TTC549 (cell line): ENCODE measurements around the gene DNAH9.

Experiments
- FAIRE-seq: peaks from 2 replicates; lab custom pipeline; 2012; peaks lifted over from hg19 to GRCh38; lab: Jason Lieb, UNC

Gene DNAH9

DNA sequence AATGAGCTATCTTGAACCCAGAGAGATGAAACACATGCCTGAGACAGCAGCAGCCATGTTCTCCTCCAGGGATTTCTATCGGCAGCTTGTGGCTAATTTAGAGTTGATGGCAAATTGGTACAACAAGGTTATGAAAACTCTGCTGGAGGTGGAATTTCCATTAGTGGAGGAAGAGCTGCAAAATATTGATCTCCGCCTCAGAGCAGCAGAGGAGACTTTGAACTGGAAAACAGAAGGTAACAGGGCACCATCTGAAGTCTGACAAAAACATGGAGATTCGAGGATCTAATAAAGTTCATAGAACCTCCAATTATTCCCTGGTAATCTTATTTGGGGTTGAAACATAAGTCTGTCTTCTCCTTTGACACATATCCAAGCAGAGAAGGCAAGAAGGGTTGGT is 52.8 kb downstream of the DNAH9 start:
- FAIRE-seq, result no peak

GRCh38 chr17:11668618-11669017 is 70.3 kb downstream of the DNAH9 start:
- FAIRE-seq, result no peak

- no peak for FAIRE-seq
Observed at GRCh38 chr17:11671126-11671525, 72.9 kb downstream of the DNAH9 start.

DNA sequence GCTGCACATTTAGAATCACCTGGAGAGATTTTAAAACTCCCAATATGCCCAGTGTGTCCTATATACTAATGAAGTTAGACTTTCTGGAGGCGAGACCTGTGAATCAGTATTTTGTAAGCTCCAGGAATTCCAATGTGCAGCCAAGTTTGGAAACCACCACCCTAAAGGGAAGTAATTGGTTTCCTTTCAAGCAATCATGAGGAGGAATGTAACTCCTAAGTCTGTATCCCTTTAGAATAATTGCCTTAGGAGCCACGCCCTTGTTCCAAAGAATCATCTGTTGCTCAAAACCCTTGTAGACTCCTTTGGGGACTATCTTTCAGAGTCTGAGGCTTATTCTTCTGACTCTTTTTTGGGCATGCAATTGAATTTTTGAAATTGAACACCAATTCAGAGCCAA is 84.4 kb downstream of the DNAH9 start:
- no peak for FAIRE-seq

DNA sequence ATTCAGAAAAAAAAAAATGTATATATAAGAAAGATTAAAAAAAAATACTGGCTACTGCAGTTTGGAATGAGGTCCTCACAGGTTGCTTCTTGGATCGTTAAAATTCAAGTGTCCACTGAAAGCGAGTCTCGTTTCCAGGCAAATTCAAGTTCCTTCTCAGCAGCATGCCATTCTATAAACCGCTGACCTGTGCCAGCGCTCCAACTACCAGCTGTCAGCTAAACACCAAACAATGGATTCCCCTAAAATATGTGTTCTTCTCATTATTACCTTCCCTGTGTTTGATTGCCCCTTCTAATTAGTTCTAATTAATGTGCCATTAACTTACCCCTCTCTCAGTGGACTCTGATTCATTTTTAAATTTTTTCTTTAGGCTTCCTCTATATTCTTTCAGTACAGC is 92.4 kb downstream of the DNAH9 start:
- no peak for FAIRE-seq

GRCh38 chr17:11692688-11693087 is 94.4 kb downstream of the DNAH9 start:
- no peak for FAIRE-seq

GRCh38 chr17:11693284-11693683 is 95.0 kb downstream of the DNAH9 start:
- FAIRE-seq, result no peak

DNA sequence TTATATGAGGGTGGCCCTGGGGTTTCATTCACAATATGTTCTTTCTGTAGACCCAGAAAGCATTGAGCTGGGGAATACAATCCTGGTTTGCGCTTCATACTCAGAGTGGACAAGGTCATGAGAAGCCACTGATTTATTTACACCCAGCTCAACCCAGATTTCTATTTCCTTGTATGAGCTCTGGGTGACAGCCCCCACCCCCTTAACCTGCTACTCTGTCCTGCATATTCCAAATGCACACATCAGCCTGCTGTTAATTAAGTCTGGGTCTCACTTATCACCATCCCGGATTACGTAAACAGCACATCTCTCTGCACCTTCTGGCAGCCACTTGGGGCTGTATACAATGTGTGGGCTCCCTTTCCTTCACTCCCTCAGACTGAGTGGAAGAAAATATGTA is 102.4 kb downstream of the DNAH9 start:
- no peak for FAIRE-seq

DNA sequence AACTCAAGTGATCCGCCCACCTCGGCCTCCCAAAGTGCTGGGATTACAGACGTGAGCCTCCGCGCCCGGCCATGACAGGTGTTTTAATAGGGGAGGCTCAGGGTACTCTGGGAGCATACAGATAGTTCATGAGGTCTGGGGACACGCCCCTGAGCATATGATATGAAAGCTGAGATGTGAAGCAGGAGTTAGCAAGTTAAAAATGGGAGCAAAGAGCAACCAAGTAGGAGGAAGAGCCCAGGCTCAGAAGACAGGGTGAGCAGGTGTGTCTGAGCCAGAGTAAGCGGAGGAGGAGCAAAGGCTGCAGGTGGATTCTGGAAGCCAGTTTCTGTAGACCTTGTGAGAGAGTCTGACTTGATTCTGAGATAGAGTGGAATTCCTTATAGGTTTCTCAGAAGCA is 103.6 kb downstream of the DNAH9 start:
- no peak for FAIRE-seq

- no peak for FAIRE-seq
Observed at GRCh38 chr17:11704041-11704440, 105.8 kb downstream of the DNAH9 start.

DNA sequence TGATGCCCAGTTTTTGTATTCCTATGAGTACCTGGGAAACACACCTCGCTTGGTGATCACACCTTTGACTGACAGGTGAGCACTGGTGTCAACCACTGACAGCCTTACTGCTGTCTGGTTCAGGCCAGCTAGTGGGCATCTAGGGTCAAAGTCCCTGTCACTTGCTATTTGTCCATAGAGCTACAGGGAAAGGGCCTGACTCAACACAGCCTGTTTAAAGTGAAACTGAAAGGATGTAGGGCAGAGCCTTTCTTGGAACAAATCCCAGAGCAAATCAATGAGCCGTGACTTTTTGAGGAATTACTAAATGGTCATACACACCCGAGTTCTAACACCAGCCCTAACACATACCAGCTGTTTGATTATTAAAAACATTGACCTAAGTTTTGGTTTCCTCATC is 106.8 kb downstream of the DNAH9 start:
- no peak for FAIRE-seq

- no peak for FAIRE-seq
Observed at GRCh38 chr17:11707586-11707985, 109.3 kb downstream of the DNAH9 start.

DNA sequence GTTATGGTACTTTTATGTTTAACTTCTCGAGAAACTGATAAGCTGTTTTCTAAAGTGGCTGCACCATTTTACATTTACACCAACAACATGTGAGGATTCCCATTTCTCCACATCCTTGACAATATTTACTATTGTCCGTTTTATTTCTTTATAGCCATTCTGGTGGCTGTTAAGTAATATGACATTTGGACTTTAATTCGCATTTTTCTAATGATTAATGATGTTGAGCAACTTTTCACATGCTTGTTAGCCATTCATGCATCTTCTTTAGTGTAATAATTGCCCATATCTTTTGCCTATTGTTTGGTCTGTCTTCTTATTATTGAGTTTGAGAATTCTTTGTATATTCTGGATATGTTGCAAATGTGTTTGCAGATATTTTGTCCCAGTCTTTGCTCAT is 114.2 kb downstream of the DNAH9 start:
- FAIRE-seq, result no peak

DNA sequence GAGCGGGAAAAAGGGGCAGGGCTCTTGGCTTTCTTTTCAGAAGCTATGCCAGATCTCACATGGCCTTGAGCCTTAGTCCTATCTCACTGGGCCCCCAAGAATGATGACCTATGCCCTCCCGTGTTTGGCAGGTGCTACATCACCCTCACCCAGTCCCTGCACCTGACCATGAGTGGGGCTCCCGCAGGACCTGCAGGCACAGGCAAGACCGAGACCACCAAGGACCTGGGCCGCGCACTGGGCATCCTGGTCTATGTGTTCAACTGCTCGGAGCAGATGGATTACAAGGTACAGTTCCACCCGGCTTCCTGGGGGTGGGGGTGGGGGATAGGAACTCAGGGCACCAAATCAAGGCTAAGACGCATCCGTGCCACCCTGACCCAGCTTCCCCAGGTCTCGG is 120.9 kb downstream of the DNAH9 start:
- no peak for FAIRE-seq

DNA sequence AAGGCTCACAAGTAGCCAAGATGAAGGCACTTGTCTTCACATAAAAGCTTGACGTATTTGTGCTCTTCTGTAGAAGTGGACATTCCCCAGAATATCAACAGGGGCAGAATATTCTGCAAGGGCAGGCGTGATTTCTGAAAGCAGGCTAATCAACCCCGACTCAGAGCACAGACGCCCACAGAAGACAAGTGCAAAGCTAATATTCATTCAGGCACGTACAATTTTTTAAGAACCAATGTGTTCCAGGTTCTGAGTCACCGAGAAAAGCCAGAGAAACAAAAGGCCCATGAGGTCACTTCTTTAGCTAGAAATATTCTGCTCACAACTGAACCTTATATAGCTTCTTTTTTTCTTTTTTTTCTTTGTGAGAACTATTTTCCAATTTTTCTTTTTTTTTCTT is 121.6 kb downstream of the DNAH9 start:
- no peak for FAIRE-seq

- FAIRE-seq, result no peak
Observed at GRCh38 chr17:11720816-11721215, 122.5 kb downstream of the DNAH9 start.

DNA sequence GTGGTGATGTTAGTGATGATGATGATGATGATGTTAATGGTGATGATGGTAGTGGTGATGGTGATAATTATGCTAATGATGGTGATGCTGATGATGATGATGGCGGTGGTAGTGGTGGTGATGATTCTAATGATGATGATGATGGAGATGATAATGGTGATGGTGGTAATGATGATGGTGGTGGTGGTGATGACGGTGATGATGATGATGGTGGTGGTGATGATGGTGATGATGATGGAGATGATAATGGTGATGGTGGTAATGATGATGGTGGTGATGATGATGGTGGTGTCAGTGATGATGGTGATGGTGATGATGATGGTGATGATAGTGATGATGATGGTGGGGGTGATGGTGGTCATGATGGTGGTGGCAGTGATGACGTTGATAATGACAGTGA is 132.5 kb downstream of the DNAH9 start:
- no peak for FAIRE-seq

DNA sequence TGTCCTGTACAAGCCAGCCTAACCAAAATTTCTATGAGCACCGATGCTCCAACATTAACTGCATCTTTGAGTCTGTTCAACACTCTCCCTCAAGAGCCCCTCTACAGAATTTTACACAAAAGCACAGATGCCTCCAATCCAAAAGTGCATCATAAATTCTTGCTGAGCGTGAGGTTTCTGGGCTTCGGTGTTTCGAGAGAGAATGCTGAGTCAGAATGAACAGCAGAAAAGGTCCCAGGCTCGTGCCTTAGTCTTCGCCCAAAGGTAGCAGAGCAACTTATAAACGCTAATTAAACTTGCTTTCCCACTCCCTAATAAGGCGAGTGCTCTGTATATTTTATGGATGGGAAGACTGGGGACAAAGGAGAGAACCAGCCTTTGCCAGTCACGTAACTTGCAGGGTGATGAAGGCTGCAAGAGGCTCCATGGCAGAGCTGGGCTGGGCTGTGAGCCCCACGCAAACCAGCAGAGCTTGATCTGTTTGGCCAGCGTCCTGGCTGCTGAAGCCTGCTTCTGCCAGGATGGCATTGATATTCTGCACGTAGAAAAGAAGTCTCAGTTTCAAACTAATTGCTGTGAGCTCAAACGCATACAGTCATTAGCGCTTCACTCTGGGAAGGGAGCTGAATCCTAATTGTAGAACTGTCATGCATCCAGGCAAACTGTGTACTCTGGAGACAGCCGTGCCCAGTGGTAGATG is 138.5 kb downstream of the DNAH9 start:
- no peak for FAIRE-seq

- FAIRE-seq, result no peak
Observed at GRCh38 chr17:11737313-11737679, 139.0 kb downstream of the DNAH9 start.

- no peak for FAIRE-seq
Observed at GRCh38 chr17:11738151-11738550, 139.9 kb downstream of the DNAH9 start.

GRCh38 chr17:11739351-11739750 is 141.1 kb downstream of the DNAH9 start:
- no peak for FAIRE-seq

- no peak for FAIRE-seq
Observed at GRCh38 chr17:11739848-11740247, 141.6 kb downstream of the DNAH9 start.

GRCh38 chr17:11742886-11743285 is 144.6 kb downstream of the DNAH9 start:
- no peak for FAIRE-seq

DNA sequence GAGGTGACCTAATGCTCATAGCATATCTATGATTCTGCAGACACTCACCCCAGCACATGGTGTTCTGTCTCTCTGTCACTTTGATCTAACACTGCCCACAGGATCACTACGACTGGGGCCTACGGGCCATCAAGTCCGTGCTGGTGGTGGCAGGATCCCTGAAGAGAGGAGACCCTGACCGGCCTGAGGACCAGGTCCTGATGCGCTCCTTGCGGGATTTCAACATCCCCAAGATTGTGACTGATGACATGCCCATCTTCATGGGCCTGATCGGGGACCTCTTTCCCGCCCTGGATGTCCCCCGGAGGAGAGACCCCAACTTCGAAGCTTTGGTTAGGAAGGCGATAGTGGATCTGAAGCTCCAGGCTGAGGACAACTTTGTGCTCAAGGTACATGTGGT is 146.4 kb downstream of the DNAH9 start:
- FAIRE-seq, result no peak

DNA sequence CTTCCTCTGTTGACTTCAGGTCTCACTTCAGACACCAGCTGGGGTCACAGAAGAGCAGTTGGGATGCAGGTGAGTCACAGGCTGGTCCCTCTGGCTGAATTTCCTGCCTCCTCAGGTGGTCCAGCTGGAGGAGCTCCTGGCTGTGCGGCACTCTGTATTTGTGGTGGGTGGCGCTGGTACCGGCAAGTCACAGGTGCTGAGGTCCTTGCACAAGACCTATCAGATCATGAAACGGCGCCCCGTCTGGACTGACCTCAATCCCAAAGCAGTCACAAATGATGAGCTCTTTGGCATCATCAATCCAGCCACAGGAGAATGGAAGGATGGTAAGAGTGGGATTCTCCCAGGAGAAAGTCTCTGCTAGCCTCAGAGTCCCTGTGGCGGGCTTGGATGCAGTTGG is 149.2 kb downstream of the DNAH9 start:
- no peak for FAIRE-seq
